GM12892 (cell line): Measurements from ENCODE around the gene MACROD2.

Experiments used
- POLR2A ChIP-seq: IDR thresholded peaks from 2 replicates; pipeline ENCODE4 v1.6.1; 2011; ENCODE audit warnings: low read depth, low read length, control low read depth
- POLR2AphosphoS5 ChIP-seq: IDR thresholded peaks from 2 replicates; pipeline ENCODE4 v1.6.1; 2011; ENCODE audit warnings: low read depth, low read length, control low read depth

- TF ChIP-seq POLR2AphosphoS5 = no peak
- no peak for TF ChIP-seq POLR2A
Observed at GRCh38 chr20:15561070-15561569, 1565.8 kb downstream of the MACROD2 start.
